Activated CD4-positive, alpha-beta T cell treated with anti-CD3 and anti-CD28 coated beads, Interleukin-2, amount 50 U/mL, for 24 hours (primary cell): ENCODE measurements around the gene CAPZB.

Source experiments
- DNase-seq, 2 donors: peaks; one replicate each; pipeline ENCODE4 v3.0.0-alpha.2; 2020; ENCODE audit warnings: low read depth in 1 of 2, low spot score in 1 of 2

CAPZB gene

GRCh38 chr1:19430121-19431068 lies 54.9 kb downstream of the CAPZB start:
- DNase-seq = no peak

- no peak for DNase-seq
These were observed 55.7 kb downstream of the CAPZB start for GRCh38 chr1:19429611-19430010.

GRCh38 chr1:19427087-19427781 lies 58.1 kb downstream of the CAPZB start:
- no peak for DNase-seq

GRCh38 chr1:19426294-19427086 lies 58.8 kb downstream of the CAPZB start:
- DNase-seq = no peak

GRCh38 chr1:19425646-19426239 lies 59.6 kb downstream of the CAPZB start:
- no peak for DNase-seq

- no peak for DNase-seq
These were observed 60.4 kb downstream of the CAPZB start for GRCh38 chr1:19424651-19425570.

- no peak for DNase-seq
These were observed 62.2 kb downstream of the CAPZB start for GRCh38 chr1:19423130-19423529.

GRCh38 chr1:19421365-19421764 lies 64.0 kb downstream of the CAPZB start:
- no peak for DNase-seq

- no peak for DNase-seq
These were observed 64.7 kb downstream of the CAPZB start for GRCh38 chr1:19420606-19421005.

- DNase-seq = no peak
These were observed 65.6 kb downstream of the CAPZB start for GRCh38 chr1:19419691-19420090.

- DNase-seq = no peak
These were observed 66.8 kb downstream of the CAPZB start for GRCh38 chr1:19418503-19418971.

- DNase-seq = no peak
These were observed 68.3 kb downstream of the CAPZB start for GRCh38 chr1:19416921-19417470.

GRCh38 chr1:19416145-19416544 lies 69.2 kb downstream of the CAPZB start:
- no peak for DNase-seq

GRCh38 chr1:19414515-19415121 lies 70.7 kb downstream of the CAPZB start:
- DNase-seq = no peak

- no peak for DNase-seq
These were observed 71.3 kb downstream of the CAPZB start for GRCh38 chr1:19413999-19414398.

GRCh38 chr1:19412654-19413053 lies 72.7 kb downstream of the CAPZB start:
- no peak for DNase-seq

GRCh38 chr1:19411612-19412011 lies 73.7 kb downstream of the CAPZB start:
- DNase-seq = no peak

GRCh38 chr1:19410393-19410792 lies 74.9 kb downstream of the CAPZB start:
- DNase-seq = no peak
